BLaER1 treated with 17β-estradiol and CSF1 and Interleukin-3, amounts not matched to agents 10 nM and 100 nM (cell line): ENCODE data around the gene C19orf81.

ENCODE experiments used
- H3K27ac ChIP-seq, 11 experiments: shearing (Covaris generic); formaldehyde crosslinking; 2 replicates each; pipeline ENCODE4 v1.8.1; 2022
- H3K27me3 ChIP-seq, 11 experiments: shearing (Covaris generic); formaldehyde crosslinking; 2 replicates each; pipeline ENCODE4 v1.8.1; 2022
- H3K36me3 ChIP-seq, 11 experiments: shearing (Covaris generic); formaldehyde crosslinking; 2 replicates each; pipeline ENCODE4 v1.8.1; 2022
- H3K4me1 ChIP-seq, 10 experiments: shearing (Covaris generic); formaldehyde crosslinking; 2 replicates each; pipeline ENCODE4 v1.8.1; 2022
- H3K4me2 ChIP-seq, 11 experiments: shearing (Covaris generic); formaldehyde crosslinking; 2 replicates each; pipeline ENCODE4 v1.8.1; 2022
- H3K4me3 ChIP-seq, 10 experiments: shearing (Covaris generic); formaldehyde crosslinking; 2 replicates each; pipeline ENCODE4 v1.8.1; 2022
- H3K9ac ChIP-seq, 11 experiments: shearing (Covaris generic); formaldehyde crosslinking; 2 replicates each; pipeline ENCODE4 v1.8.1; 2022
- H3K9me3 ChIP-seq, 11 experiments: shearing (Covaris generic); formaldehyde crosslinking; replicated peaks in 1 of 11; 2 replicates each; pipeline ENCODE4 v1.8.1; 2022
- H4K20me1 ChIP-seq, 11 experiments: shearing (Covaris generic); formaldehyde crosslinking; 2 replicates each; pipeline ENCODE4 v1.8.1; 2022
- Cebpa-rat ChIP-seq, 11 experiments: shearing (Covaris generic); IDR thresholded peaks; 2 replicates each; pipeline ENCODE4 v1.8.1; 2022

C19orf81 gene

GRCh38 chr19:50695251-50696093, 46.2 kb downstream of the C19orf81 start:
- peaks cover 10 to 29% (median 23%) of the 10 kb centered on the region in 11 experiments for H3K27me3 ChIP-seq
- no peak for TF ChIP-seq Cebpa-rat (IDR thresholded peaks at IDR 0.05)
- H3K9ac ChIP-seq, result no peak overlapping the region
- H3K36me3 ChIP-seq, result peaks cover 0 to 40% (median 6%) of the 10 kb centered on the region in 11 experiments; a peak in 10 of 22 replicates
- no peaks in the 10 kb centered on the region for H3K9me3 ChIP-seq
- H3K4me3 ChIP-seq, result peak overlapping the region in 1 of 10 experiments; percentile 19; a peak in 2 of 20 replicates
- peaks cover 6 to 14% (median 8%) of the 10 kb centered on the region in 10 experiments for H3K4me1 ChIP-seq
- no peak overlapping the region for H3K27ac ChIP-seq
- peaks cover 32 to 96% (median 67%) of the 10 kb centered on the region in 11 experiments for H4K20me1 ChIP-seq
- H3K4me2 ChIP-seq, result peak overlapping the region; percentile 64 to 84 (median 74)

GRCh38 chr19:50696094-50696483, 46.8 kb downstream of the C19orf81 start:
- no peak for TF ChIP-seq Cebpa-rat (IDR thresholded peaks at IDR 0.05)
- peaks cover 26 to 96% (median 61%) of the 10 kb centered on the region in 11 experiments for H4K20me1 ChIP-seq
- H3K27me3 ChIP-seq, result peaks cover 10 to 29% (median 23%) of the 10 kb centered on the region in 11 experiments
- peaks cover 0 to 39% (median 8%) of the 10 kb centered on the region in 11 experiments; a peak in 10 of 22 replicates for H3K36me3 ChIP-seq
- no peaks in the 10 kb centered on the region for H3K9me3 ChIP-seq
- no peak overlapping the region for H3K9ac ChIP-seq
- peaks cover 7 to 14% (median 10%) of the 10 kb centered on the region in 10 experiments for H3K4me1 ChIP-seq
- no peak overlapping the region for H3K4me3 ChIP-seq
- H3K4me2 ChIP-seq, result peak overlapping the region; percentile 64 to 84 (median 74); a peak in 21 of 22 replicates
- H3K27ac ChIP-seq, result no peak overlapping the region

GRCh38 chr19:50697414-50698124, 48.3 kb downstream of the C19orf81 start:
- Histone ChIP-seq H3K27ac (no peak overlapping the region), H3K4me1 (peaks cover 20 to 25% (median 22%) of the 10 kb centered on the region in 10 experiments), H3K27me3 (peaks cover 10 to 29% (median 23%) of the 10 kb centered on the region in 11 experiments), H3K9ac (no peak overlapping the region), H3K9me3 (no peaks in the 10 kb centered on the region), H4K20me1 (peaks cover 22 to 94% (median 52%) of the 10 kb centered on the region in 11 experiments), H3K36me3 (peaks cover 0 to 38% (median 8%) of the 10 kb centered on the region in 11 experiments; a peak in 10 of 22 replicates), H3K4me3 (no peak overlapping the region), H3K4me2 (no peak overlapping the region)
- no peak for TF ChIP-seq Cebpa-rat (IDR thresholded peaks at IDR 0.05)

GRCh38 chr19:50701367-50701985, 52.2 kb downstream of the C19orf81 start:
- TF ChIP-seq Cebpa-rat (IDR thresholded peaks at IDR 0.05), result no peak
- H3K9me3 ChIP-seq, result no peaks in the 10 kb centered on the region
- H3K4me1 ChIP-seq, result peaks cover 39 to 47% (median 46%) of the 10 kb centered on the region in 10 experiments
- peak overlapping the region in 5 of 10 experiments; percentile 51 to 66 (median 62); a peak in 9 of 20 replicates for H3K4me3 ChIP-seq
- peaks cover 0 to under 1% (median 0%) of the 10 kb centered on the region in 11 experiments; a peak in 1 of 22 replicates for H3K27me3 ChIP-seq
- H3K9ac ChIP-seq, result peak overlapping the region in 1 of 11 experiments; percentile 38; a peak in 1 of 22 replicates
- H3K27ac ChIP-seq, result no peak overlapping the region
- peak overlapping the region; percentile 89 to 100 (median 99) for H3K4me2 ChIP-seq
- H4K20me1 ChIP-seq, result peaks cover 3 to 94% (median 19%) of the 10 kb centered on the region in 11 experiments; a peak in 17 of 22 replicates
- H3K36me3 ChIP-seq, result peaks cover 0 to 38% (median 8%) of the 10 kb centered on the region in 11 experiments; a peak in 9 of 22 replicates

- Histone ChIP-seq H3K9ac (peak overlapping the region; percentile 38 to 82 (median 64); a peak in 20 of 22 replicates), H3K36me3 (peaks cover 0 to 38% (median 8%) of the 10 kb centered on the region in 11 experiments; a peak in 9 of 22 replicates), H4K20me1 (peaks cover 0 to 94% (median 15%) of the 10 kb centered on the region in 11 experiments; a peak in 15 of 22 replicates), H3K4me1 (peaks cover 39 to 47% (median 46%) of the 10 kb centered on the region in 10 experiments), H3K27ac (peak overlapping the region in 10 of 11 experiments; percentile 30 to 79 (median 72); a peak in 19 of 22 replicates), H3K27me3 (no peaks in the 10 kb centered on the region; a peak in 1 of 22 replicates), H3K4me3 (peak overlapping the region in 9 of 10 experiments; percentile 11 to 66 (median 51); a peak in 16 of 20 replicates), H3K9me3 (no peaks in the 10 kb centered on the region), H3K4me2 (peak overlapping the region; percentile 89 to 100 (median 99))
- TF ChIP-seq Cebpa-rat (IDR thresholded peaks at IDR 0.05), result no peak
These were observed 53.1 kb downstream of the C19orf81 start for GRCh38 chr19:50702158-50702870.

GRCh38 chr19:50702871-50703829, 53.9 kb downstream of the C19orf81 start:
- Histone ChIP-seq H3K4me3 (peak overlapping the region in 8 of 10 experiments; percentile 22 to 66 (median 54); a peak in 16 of 20 replicates), H3K4me1 (peaks cover 39 to 47% (median 46%) of the 10 kb centered on the region in 10 experiments), H4K20me1 (peaks cover 0 to 93% (median 9%) of the 10 kb centered on the region in 11 experiments; a peak in 14 of 22 replicates), H3K9ac (peak overlapping the region; percentile 53 to 82 (median 65)), H3K36me3 (peaks cover 0 to 32% (median 8%) of the 10 kb centered on the region in 11 experiments; a peak in 8 of 22 replicates), H3K9me3 (no peaks in the 10 kb centered on the region), H3K27ac (peak overlapping the region; percentile 52 to 79 (median 71)), H3K27me3 (no peaks in the 10 kb centered on the region; a peak in 1 of 22 replicates), H3K4me2 (peak overlapping the region; percentile 89 to 100 (median 99))
- TF ChIP-seq Cebpa-rat (IDR thresholded peaks at IDR 0.05), result no peak
